MCF 10A (cell line): Measurements from ENCODE around the gene OR52L1. TPM values are rescaled to one million over a fixed set of nuclear protein-coding genes. Genes with fewer than 3 reads are reported as not detected.

Source experiments
- BruUV-seq: library from RNA; stranded (reverse); fragments of 400-500 nt; replicated peaks from 2 replicates; lab custom pipeline; 2021; lab: Mats Ljungman, UMichigan
- CTCF ChIA-PET: fragments of 300-600 bp; sonication (Branson Sonifier 250); formaldehyde crosslinking; extraction: SDS; loops from one replicate; lab custom pipeline; 2021; ENCODE audit warnings: antibody characterized with exemption, inconsistent platforms; lab: Yijun Ruan, JAX
- POLR2A ChIA-PET: fragments of 300-600, 350-650 bp; sonication (Branson Sonifier 250); formaldehyde crosslinking; extraction: SDS; loops from one replicate; lab custom pipeline; 2020; ENCODE audit warnings: antibody characterized with exemption, inconsistent platforms; lab: Yijun Ruan, JAX
- DNase-seq: peaks from one replicate; pipeline ENCODE4 v3.0.0-alpha.2; 2018; ENCODE audit not compliant: unreplicated experiment
- H3K27ac Mint-ChIP-seq: one replicate; pipeline ENCODE4 v1.8.0; 2022; ENCODE audit warnings: mild to moderate bottlenecking, low read depth, mixed read lengths; ENCODE audit not compliant: unreplicated experiment
- H3K27me3 Mint-ChIP-seq: one replicate; pipeline ENCODE4 v1.8.0; 2022; ENCODE audit warnings: mixed read lengths; ENCODE audit not compliant: insufficient read depth, unreplicated experiment
- H3K36me3 Mint-ChIP-seq: one replicate; pipeline ENCODE4 v1.8.0; 2022; ENCODE audit warnings: mild to moderate bottlenecking, moderate library complexity, mixed read lengths; ENCODE audit not compliant: insufficient read depth, unreplicated experiment
- H3K4me1 Mint-ChIP-seq: one replicate; pipeline ENCODE4 v1.8.0; 2022; ENCODE audit warnings: mixed read lengths; ENCODE audit not compliant: insufficient read depth, unreplicated experiment
- H3K4me3 Mint-ChIP-seq: one replicate; pipeline ENCODE4 v1.8.0; 2022; ENCODE audit warnings: mild to moderate bottlenecking, moderate library complexity, mixed read lengths; ENCODE audit not compliant: unreplicated experiment
- H3K9me3 Mint-ChIP-seq: one replicate; pipeline ENCODE4 v1.8.0; 2022; ENCODE audit warnings: mixed read lengths; ENCODE audit not compliant: unreplicated experiment
- intact Hi-C: fragments of 100-400 bp; cut with micrococcal nuclease; formaldehyde crosslinking; loops from 2 replicates; pipeline ENCODE4 v1.14.1; 2022
- total RNA-seq: library from RNA; stranded (reverse); gene quantifications from 2 replicates; pipeline ENCODE4 v1.2.3, GENCODE V29; 2022
- TF ChIP-seq, protein P1 (sequence below): fragments of 200-600 bp; IDR thresholded peaks from one replicate; pipeline ENCODE4 v1.8.0; 2022; ENCODE audit warnings: antibody characterized with exemption, mild to moderate bottlenecking; ENCODE audit not compliant: unreplicated experiment

OR52L1 gene
- total RNA-seq, 1 experiment from 2014 or later = not detected

DNA sequence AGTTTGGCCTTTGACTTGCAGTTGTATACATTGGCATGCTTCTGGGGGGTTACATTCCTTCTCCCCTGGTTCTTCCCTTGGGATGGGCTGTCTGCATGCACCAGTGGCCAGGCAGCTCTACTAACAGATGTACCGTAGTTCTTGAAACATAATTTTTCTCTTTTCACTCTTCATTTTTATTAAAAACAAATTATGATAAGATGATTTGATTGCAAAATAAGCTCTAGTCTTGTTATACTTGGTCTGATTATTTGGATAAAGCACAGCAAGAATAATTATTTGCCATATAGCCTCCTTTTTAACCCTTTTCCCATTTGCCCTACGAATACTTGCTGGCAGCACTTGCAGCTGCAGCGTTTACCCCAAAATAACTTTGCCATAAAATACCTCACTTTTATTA, 31.2 kb downstream of the OR52L1 start:
- no TSS peak for BruUV-seq

DNA sequence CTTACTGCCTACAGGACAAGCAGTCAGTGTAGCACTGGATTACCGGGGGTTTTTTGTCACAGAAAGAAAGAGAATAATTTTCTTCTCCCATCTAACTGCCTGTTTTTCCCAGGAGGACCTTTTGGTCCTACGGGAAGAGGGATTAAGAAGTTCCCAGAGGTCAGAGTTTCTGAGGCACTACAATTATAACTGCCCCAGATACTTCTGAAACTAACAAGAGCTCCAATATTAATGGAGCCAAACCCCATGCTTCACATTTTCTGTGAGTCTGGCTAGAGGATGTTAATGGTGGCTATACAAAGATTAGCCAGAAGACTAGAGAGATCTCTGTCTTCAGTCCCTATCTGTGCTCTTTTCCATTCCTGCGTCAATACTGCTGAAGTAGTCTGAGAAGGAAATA, 44.8 kb downstream of the OR52L1 start, which contains the start of gene OR56A3:
Gene OR56A3 (plus strand): TSS at position 301 of the 400 bp plus-strand sequence. CDS start 5,096 bp downstream, outside the sequence.
- no peak for DNase-seq
- TF ChIP-seq, protein P1, sequence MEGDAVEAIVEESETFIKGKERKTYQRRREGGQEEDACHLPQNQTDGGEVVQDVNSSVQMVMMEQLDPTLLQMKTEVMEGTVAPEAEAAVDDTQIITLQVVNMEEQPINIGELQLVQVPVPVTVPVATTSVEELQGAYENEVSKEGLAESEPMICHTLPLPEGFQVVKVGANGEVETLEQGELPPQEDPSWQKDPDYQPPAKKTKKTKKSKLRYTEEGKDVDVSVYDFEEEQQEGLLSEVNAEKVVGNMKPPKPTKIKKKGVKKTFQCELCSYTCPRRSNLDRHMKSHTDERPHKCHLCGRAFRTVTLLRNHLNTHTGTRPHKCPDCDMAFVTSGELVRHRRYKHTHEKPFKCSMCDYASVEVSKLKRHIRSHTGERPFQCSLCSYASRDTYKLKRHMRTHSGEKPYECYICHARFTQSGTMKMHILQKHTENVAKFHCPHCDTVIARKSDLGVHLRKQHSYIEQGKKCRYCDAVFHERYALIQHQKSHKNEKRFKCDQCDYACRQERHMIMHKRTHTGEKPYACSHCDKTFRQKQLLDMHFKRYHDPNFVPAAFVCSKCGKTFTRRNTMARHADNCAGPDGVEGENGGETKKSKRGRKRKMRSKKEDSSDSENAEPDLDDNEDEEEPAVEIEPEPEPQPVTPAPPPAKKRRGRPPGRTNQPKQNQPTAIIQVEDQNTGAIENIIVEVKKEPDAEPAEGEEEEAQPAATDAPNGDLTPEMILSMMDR = no peak
- H3K27ac Mint-ChIP-seq = no peak within 1 kb of the TSS
- intact Hi-C loops = no loop called here
- ChIA-PET CTCF (no interaction called here), POLR2A (no interaction called here)
- no peaks in the 10 kb centered on the region for H3K4me1 Mint-ChIP-seq
- peaks cover 12% of the 10 kb centered on the region for H3K9me3 Mint-ChIP-seq
- H3K36me3 Mint-ChIP-seq = no peaks in the 10 kb centered on the region
- no peak within 1 kb of the TSS for H3K4me3 Mint-ChIP-seq
- peaks cover 23% of the 10 kb centered on the region for H3K27me3 Mint-ChIP-seq
- no TSS peak for BruUV-seq

More for the DNA sequence above, 31.2 kb downstream of the OR52L1 start:
- peaks cover 4% of the 10 kb centered on the region for H3K36me3 Mint-ChIP-seq
- ChIA-PET CTCF (interaction anchor here (0.6 to 1.2 kb wide), 3 partner anchors 54 to 1769 kb away, joined by 3 read pairs; no protein-coding TSS in a partner anchor), POLR2A (no interaction called here)
- no peak for DNase-seq
- H3K4me3 Mint-ChIP-seq = no peak overlapping the region
- no peaks in the 10 kb centered on the region for H3K4me1 Mint-ChIP-seq
- intact Hi-C loops = no loop called here
- H3K27me3 Mint-ChIP-seq = no peaks in the 10 kb centered on the region
- H3K27ac Mint-ChIP-seq = no peak overlapping the region
- H3K9me3 Mint-ChIP-seq = no peaks in the 10 kb centered on the region
- TF ChIP-seq, protein P1 = no peak

DNA sequence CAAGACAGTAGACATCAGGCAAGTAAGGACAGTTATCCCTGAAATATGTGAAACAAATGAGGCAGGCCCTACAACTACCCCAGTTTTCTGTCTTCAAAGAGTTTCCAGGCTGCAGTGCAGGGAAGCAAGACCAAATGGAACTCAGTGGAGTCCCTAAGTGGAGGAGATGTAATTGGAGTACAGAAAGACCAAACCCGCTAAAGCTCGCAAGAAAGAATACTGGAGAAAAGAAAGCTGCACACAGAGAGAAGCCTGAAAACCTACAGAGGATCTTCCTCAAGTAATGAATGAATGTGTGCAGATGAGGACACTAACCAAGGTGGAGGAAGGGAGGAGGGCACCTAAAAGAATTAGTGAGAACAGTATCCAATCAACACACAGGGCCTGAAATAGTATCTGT, 46.0 kb downstream of the OR52L1 start:
- DNase-seq = no peak
- Mint-ChIP-seq H3K27me3 (peaks cover 21% of the 10 kb centered on the region), H3K4me1 (no peaks in the 10 kb centered on the region), H3K9me3 (peaks cover 16% of the 10 kb centered on the region), H3K36me3 (no peaks in the 10 kb centered on the region), H3K4me3 (no peak overlapping the region), H3K27ac (no peak overlapping the region)
- CTCF ChIA-PET = no interaction called here
- POLR2A ChIA-PET = no interaction called here
- no TSS peak for BruUV-seq
- intact Hi-C loops = no loop called here
- TF ChIP-seq, protein P1 = no peak

DNA sequence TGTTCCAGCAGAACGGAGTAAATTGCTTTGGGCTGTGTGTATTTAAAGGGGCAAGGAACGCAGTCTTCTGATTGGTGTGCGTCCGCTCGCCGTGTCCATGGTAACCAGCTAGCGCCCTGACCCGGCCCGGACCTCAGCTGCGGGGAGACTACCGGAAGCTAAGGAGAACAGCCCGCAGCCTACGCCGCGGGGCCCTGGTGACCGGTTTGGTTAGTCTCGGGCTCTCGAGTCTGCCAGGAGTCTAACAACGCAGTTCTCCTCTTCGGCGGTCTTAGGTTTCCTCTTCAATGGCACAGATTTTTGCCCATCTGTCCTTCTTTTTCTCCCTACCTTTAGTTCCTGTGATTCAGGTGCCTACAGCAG, 48.2 kb downstream of the OR52L1 start:
- Mint-ChIP-seq H3K27me3 (peaks cover 10% of the 10 kb centered on the region), H3K36me3 (no peaks in the 10 kb centered on the region), H3K4me3 (no peak overlapping the region), H3K9me3 (peaks cover 16% of the 10 kb centered on the region), H3K4me1 (no peaks in the 10 kb centered on the region), H3K27ac (no peak overlapping the region)
- TF ChIP-seq, protein P1 = no peak
- no TSS peak for BruUV-seq
- intact Hi-C loops = no loop called here
- CTCF ChIA-PET = interaction anchor here (0.7 kb wide), 2 partner anchors 551 to 560 kb away, joined by 3 read pairs; no protein-coding TSS in a partner anchor
- DNase-seq = no peak
- POLR2A ChIA-PET = no interaction called here
